SK-N-SH treated with all-trans-retinoic acid at 6 μM for 48 hours (cell line): ENCODE results near the gene ADGRG6.

Experiments used
- POU6F1 ChIP-seq: fragments of 250-450 bp; sonication (Bioruptor Pico); IDR thresholded peaks from 2 replicates; pipeline ENCODE4 v1.8.0; 2021; ENCODE audit warnings: low read depth, mild to moderate bottlenecking, moderate library complexity, borderline replicate concordance
- ZFP3 ChIP-seq: fragments of 250-450 bp; sonication (Bioruptor Pico); IDR thresholded peaks from 2 replicates; pipeline ENCODE4 v1.5.0; 2020; ENCODE audit warnings: mild to moderate bottlenecking, moderate library complexity

- TF ChIP-seq POU6F1 (CRISPR knock-in tag) (no peak), ZFP3 (no peak)
Observed at GRCh38 chr6:142266060-142266459, 35.7 kb upstream of the ADGRG6 start.
